Mammary epithelial cell (primary cell): ENCODE results near the gene ACSM6.

Experiments
- CTCF ChIP-seq, 2 donors: IDR thresholded peaks in 1 of 2; conservative IDR thresholded peaks in 1 of 2; 2 replicates each; pipeline ENCODE4 v1.5.1; 2011 to 2012; ENCODE audit warnings: inconsistent platforms in 2 of 2, low read length in 2 of 2, mild to moderate bottlenecking in 2 of 2, control low read depth in 1 of 2, low read depth in 1 of 2; ENCODE audit not compliant: insufficient read depth in 1 of 2; ENCODE audit errors: extremely low read depth in 1 of 2
- EZH2 ChIP-seq: IDR thresholded peaks from 2 replicates; pipeline ENCODE4 v1.6.1; 2012; ENCODE audit warnings: low read length, inconsistent platforms, borderline replicate concordance

- TF ChIP-seq EZH2: no peak
- TF ChIP-seq CTCF (conservative IDR thresholded peaks at IDR 0.05 in 1 of 2, IDR thresholded peaks at IDR 0.05 in 1 of 2; ENCODE audit: extremely low read depth in 1 of 2, insufficient read depth in 1 of 2, low read depth in 1 of 2, low read length in 2 of 2): no peak
Observed at GRCh38 chr10:95265572-95265971, 71.5 kb downstream of the ACSM6 start.
